PC-3 (cell line): ENCODE data around the gene KIF1B.

Source experiments
- EZH2 ChIP-seq: fragments of 300-600 bp; sonication (generic); IDR thresholded peaks from one replicate; pipeline ENCODE4 v1.6.1; 2017; ENCODE audit warnings: antibody characterized with exemption, mild to moderate bottlenecking, low read length; ENCODE audit not compliant: unreplicated experiment
- EZH2phosphoT487 ChIP-seq: fragments of 300-600 bp; sonication (generic); IDR thresholded peaks from 2 replicates; pipeline ENCODE4 v1.6.1; 2018; ENCODE audit warnings: mild to moderate bottlenecking, antibody characterized with exemption, low read length, borderline replicate concordance
- TF ChIP-seq, protein P1 (sequence below): fragments of 300-600 bp; sonication (generic); conservative IDR thresholded peaks from 2 replicates; pipeline ENCODE4 v1.5.1; 2017; ENCODE audit warnings: antibody characterized with exemption, low read depth, mild to moderate bottlenecking, low read length

DNA sequence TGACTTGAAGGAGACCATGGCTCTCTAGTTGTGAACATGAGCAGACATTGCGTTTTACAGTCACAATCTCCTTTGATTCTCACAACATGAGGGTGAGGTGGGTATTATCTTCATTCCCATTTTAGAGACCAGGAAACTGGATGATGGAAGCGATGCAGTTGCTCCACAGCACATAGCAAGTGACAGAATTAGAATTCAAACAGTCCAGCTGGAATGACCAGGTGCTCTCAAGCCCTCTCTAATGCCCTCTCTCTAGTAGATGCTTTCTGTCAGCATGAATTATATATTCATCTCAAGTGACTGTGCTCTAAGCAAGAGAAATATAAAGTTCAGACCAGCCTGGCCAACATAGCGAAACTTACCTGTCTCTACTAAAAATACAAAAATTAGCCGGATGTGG is 9.8 kb upstream of the KIF1B start:
- TF ChIP-seq, protein P1, sequence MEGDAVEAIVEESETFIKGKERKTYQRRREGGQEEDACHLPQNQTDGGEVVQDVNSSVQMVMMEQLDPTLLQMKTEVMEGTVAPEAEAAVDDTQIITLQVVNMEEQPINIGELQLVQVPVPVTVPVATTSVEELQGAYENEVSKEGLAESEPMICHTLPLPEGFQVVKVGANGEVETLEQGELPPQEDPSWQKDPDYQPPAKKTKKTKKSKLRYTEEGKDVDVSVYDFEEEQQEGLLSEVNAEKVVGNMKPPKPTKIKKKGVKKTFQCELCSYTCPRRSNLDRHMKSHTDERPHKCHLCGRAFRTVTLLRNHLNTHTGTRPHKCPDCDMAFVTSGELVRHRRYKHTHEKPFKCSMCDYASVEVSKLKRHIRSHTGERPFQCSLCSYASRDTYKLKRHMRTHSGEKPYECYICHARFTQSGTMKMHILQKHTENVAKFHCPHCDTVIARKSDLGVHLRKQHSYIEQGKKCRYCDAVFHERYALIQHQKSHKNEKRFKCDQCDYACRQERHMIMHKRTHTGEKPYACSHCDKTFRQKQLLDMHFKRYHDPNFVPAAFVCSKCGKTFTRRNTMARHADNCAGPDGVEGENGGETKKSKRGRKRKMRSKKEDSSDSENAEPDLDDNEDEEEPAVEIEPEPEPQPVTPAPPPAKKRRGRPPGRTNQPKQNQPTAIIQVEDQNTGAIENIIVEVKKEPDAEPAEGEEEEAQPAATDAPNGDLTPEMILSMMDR: no peak
- TF ChIP-seq EZH2 (no peak), EZH2phosphoT487 (no peak)
